ENCODE data around the gene RHOV.

The RHOV gene, protein sequence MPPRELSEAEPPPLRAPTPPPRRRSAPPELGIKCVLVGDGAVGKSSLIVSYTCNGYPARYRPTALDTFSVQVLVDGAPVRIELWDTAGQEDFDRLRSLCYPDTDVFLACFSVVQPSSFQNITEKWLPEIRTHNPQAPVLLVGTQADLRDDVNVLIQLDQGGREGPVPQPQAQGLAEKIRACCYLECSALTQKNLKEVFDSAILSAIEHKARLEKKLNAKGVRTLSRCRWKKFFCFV

DNA sequence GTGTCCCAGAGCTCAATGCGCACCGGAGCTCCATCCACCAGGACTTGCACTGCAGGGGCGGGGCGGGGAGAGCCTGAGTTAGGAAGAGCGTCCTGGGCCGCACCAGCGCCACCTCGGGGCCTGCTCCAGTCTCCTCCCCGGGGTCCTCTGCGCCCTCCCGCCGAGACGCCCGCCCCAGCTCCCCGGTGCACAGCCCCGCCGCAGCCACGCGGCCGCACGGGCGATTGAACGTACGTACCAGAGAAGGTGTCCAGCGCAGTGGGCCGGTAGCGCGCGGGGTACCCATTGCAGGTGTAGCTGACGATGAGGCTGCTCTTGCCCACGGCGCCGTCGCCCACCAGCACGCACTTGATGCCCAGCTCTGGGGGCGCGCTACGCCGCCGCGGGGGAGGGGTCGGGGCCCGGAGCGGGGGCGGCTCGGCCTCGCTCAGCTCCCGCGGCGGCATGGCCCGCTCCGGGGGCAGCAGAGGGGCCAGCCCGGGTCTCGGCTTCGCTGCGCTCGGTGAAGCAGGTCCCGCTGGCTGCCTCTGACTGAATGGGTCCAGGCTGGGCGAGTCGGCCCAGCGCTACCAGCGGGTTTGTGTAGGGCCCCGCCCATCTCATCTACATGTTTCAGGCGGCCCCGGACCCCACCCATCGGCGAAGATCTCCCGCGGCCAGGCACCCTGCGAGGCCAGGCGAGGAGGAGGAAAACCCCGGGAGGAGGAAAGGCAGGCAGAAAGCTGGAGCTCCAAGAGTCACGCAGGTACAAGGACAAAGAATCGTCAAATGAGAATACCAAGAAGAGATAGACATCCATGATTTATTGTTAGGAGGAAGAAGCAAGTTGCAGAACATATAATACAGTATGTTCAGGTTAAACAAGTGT, at the start of gene RHOV:
Gene RHOV (minus strand): TSS at position 541 of the 868 bp plus-strand sequence. CDS start 95 bp downstream, at position 446.
- no peak for DNase-seq (ENCODE audit: low spot score)

GRCh38 chr15:40923551-40923950, 49.5 kb upstream of the RHOV start:
- DNase-seq (ENCODE audit: low spot score): no peak

GRCh38 chr15:40922608-40923005, 48.6 kb upstream of the RHOV start:
- DNase-seq (ENCODE audit: low spot score): no peak

GRCh38 chr15:40921949-40922607, 48.0 kb upstream of the RHOV start:
- peak; percentile 51 for DNase-seq (ENCODE audit: low spot score)

DNA sequence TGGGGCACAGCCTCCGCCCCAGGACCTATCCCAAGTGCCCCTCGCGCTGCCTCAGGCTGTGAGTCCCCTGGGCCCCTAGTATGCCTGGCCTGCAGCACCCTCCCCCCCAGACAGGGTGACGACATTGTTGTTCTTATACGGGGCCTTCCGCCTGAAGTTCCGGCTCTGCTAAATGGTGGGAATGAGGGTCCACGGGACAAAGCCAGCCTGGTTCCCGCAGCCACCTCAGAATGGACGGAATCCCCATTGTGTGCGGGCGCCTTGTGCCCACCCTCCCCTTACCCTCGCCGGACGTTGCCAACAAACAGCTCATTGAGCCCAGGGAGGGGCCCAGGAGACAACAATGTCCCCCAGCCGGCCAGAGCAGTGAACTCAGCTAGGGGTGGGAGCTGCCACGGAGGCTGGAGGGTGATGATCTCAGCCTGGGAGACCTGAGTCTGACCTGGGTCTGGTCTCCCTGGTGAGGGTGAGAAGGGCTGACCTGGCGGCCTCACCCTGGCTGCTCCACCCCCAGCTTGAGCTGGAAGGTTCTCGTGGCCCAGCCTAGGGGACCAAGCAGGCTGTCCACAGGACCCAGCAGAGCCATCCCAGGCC, 44.9 kb upstream of the RHOV start:
- DNase-seq (ENCODE audit: low spot score): peak; percentile 94

DNA sequence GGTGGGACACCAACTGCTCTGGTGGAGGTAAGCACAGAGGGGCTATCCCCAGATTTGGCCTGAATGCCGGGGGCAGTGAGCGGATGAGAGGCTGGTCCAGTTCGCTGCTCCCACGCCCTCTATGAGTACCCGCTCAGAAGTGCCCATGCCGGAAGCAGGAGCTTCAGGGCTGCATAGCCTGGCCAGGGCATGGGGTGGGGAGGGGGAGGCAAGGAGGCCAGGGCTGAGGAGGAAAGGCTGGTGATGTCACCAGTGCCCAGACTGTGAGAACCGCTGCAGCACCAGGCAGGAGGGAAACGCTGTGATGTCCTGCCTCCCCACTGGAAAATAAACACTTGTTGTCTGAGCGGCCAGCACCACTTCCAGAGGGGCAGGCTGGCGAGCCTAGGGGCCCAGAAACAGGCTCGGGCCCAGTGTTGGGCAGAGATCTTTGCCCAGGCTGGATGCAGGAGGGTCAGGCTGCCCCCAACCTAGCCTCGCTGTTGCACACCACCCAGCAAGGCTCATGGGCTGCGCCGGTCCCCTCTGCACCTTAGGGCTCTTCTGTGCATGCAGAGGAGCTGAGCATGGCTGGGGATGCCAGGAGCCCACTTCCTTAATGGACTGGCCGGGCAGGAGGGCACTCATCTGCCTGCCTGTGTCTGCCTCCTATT, 44.2 kb upstream of the RHOV start:
- DNase-seq (ENCODE audit: low spot score): peak; percentile 93

- no peak for DNase-seq (ENCODE audit: low spot score)
These were observed 43.6 kb upstream of the RHOV start for GRCh38 chr15:40917585-40917984.

DNA sequence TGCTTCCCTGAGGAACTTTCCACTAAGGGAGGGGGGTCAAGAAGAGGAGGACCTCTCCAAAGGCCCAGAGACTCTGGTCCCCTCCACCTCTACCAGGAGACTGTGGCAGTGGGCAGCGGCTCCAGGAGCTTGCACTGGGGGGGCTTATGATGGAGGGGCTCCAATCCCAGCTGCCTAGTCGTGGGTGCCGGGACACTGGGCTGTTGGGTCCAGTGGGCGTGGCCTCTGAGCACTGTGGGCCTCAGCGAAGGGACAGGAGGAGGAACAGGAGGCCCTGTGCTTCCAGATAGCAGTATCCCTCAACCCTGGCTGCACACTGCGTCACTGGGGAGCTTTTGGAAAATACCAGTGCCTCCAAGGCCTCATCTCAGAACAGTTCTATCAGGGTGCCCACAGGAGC, 41.6 kb upstream of the RHOV start:
- DNase-seq (ENCODE audit: low spot score): no peak

GRCh38 chr15:40915116-40915661, 41.2 kb upstream of the RHOV start:
- peak; percentile 88 for DNase-seq (ENCODE audit: low spot score)

GRCh38 chr15:40914486-40914885, 40.5 kb upstream of the RHOV start:
- no peak for DNase-seq (ENCODE audit: low spot score)

DNA sequence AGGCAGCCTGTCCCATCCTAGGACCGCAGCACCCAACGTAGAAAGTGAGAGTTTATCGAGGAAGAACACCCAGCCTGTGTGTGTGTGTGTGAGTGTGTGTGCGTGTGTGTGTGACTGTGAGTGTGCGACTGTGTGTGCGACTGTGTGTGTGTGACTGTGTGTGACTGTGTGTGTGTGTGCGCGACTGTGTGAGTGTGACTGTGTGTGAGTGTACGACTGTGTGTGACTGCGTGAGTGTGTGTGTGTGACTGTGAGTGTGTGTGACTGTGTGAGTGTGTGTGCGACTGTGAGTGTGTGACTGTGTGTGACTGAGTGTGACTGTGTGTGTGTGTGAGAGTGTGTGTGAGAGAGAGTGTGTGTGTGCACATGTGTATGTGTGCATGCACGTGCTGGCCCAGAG, 40.0 kb upstream of the RHOV start:
- DNase-seq (ENCODE audit: low spot score): no peak

GRCh38 chr15:40912478-40912877, 38.4 kb upstream of the RHOV start:
- DNase-seq (ENCODE audit: low spot score): no peak

DNA sequence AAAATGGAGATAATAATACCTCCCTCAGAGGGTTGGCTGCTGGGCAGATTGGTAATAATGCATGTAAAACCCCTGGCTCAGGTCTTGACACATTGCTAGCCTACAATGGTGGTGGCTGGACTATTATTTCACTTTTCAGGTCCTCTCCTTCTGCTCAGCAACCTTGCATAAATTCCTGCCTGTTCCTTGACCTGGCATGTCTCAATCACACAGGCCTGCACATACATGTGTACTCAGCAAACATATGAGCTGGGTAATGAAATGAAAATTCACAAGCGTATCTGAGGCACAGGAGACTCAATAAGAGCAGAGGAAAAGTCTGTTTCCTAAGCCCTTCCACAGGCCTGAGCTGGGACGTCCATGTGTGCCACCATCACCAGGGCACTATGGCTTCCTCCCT, 37.7 kb upstream of the RHOV start:
- no peak for DNase-seq (ENCODE audit: low spot score)

DNA sequence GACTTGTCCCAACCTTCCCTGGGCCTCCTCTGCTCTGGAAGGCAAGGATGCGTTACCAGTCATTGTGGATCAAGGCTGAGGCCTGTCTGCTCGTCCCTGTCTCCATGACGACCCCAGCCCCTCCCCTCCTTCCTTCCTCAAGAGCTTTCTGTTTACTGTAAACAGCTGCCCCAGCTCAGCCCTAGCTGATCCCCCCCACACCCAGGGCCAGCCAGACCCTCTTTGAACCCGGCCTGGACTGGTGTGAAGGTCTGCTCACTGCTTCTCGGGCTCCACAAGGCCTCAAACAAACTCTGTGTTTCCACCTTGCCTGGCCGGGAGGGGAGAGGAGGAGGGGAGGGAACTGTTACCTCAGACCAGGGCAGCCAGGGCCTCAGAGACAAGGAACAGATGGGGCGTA, 37.1 kb upstream of the RHOV start:
- no peak for DNase-seq (ENCODE audit: low spot score)

DNA sequence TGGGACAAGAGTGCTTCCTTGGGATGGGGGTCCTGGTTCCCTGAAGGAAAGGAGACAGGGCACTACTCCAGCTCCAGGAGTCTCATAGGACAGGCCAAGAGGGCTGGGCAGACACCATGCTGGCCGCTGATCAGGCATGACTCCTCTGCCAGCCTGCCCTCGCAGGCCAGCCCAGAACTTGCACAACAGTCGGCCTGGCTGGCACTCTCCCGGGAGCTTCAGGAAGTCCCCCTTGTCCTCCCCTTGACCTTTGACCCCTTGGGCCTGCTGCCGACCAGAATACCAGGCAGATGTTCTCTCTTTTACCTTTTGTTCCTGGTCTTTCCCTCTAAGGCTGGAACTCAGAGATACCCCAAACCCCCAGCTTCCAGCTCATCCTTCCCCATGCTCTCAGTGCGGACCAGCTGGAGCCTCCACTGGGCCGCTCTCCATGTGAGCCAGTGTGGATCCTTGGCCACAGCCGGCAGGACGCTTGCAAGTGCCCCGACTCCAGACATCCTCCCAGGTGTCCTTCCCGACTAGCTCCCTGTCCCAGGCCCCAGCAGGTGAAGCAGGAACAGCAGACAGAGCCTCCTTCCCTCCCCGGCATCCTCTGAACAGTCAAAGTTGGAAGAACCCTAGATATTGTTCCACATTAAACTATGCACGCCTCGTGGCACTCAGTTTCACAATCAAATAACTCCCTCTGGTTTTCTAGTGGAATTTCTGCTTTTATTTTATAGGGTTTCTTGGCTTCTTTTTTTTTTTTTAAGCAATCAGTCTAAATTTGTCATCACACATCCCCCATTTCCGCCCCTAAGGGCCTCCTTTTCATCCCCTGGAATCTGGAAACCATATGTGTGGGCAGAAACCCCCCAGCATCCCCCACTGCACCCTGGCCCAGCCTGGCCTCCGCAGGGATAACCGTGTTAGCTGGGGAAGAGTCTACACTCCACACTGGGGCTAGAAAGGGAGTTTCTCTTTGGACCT, 35.9 kb upstream of the RHOV start:
- DNase-seq (ENCODE audit: low spot score): no peak

DNA sequence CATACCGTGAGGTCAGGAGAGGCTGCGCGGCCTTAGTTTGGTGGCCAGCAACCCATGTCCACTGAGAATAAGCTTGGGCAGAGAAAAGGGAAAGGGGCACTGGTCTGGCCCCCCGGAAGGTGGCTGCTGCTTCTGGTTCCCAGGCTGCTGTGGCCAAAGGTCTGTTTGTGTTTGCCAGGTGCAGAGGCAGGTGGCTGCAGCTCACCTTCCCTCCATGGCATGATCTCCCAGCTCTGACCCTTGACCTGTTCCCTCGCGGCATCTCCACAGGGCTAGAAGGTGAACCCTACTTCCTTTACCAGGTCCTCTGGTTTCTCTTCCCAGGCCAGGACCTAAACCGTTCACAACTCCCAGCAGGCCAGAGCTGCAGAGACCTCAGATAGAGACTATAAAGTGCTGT, 34.1 kb upstream of the RHOV start:
- DNase-seq (ENCODE audit: low spot score): no peak

- peak; percentile 78 for DNase-seq (ENCODE audit: low spot score)
These were observed 33.2 kb upstream of the RHOV start for GRCh38 chr15:40906991-40907802.

DNA sequence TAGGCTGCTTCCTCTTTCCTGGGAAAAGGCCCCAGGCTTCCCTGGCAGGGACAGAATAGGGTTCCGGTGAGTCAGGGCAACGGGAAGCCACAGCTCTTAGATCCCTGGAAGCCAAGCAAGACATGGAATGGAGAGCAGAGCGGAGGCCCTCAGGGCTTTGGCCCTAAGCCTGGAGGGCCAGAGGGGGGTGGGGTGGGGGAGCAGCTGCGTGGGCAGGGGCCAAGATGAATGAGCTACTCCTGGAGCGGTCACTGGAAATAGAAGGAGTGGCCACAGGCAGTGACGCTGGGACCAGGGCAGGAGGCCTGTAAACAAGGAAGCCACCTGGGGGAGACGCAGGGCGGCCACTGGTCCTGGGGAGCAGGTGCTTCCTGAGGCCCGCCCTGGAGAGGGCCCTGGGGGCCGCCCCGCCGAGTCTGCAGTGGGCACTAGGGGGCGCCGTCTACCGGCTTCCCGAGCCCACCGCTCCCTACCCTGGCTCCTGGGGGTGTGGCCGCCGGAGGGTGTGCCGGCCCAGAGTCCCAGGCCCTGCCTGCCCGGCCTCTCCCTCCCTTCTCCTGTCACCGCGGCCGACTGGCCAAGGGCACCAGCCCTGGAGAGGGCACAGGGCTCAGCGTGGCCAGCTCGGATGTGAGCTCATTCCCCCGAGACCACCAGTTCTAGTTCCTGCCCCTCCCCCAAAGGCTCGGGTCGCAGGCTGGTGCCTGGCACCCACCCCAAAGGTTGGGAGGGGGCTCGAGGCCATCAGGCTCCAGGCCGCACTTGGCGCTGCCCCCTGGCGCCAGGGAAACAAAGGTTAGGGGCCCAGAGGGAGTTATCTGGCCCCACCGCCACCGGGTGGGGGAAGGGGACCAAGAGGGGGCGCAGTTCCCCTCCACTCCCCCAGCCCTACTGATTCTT, 32.3 kb upstream of the RHOV start:
- peak; percentile 96 for DNase-seq (ENCODE audit: low spot score)
